ENCODE measurements around the gene NKAIN2.

Gene NKAIN2

DNA sequence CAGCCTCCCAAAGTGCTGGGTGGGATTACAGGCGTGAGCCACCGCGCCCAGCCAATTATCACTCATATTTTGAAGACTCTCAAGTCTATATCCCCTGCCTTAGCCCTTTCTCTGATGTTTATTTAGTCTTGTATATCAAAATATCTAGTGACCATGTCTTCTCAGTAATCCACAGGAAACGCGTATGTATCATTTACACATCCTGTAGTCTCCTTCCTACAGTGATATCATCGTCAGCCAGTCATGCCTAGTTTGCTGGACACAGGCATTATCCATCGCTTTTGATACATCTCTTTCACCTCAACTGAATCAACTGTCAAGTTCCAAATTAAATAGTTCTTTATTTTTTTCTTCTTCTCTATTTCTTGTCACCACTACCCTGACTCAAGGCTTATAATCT, 223.7 kb downstream of the NKAIN2 start:
- DNase-seq (ENCODE audit: low read depth, low spot score): no peak

DNA sequence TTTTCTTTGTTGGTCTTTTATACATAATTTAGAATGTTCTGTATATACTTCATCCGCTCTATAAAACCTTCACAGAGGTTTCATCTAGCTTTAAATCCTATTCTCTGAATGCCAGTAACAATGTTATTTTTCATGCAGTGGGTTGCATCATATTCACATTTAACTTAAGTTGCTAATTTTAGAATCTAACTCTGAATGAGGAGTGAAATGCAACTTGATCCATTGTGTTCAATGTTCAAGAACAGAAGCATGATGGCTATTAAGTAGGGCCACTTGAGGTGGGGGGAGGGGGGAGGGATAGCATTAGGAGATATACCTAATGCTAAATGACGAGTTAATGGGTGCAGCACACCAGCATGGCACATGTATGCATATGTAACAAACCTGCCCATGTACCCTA, 224.5 kb downstream of the NKAIN2 start:
- no peak for DNase-seq (ENCODE audit: low read depth, low spot score)

DNA sequence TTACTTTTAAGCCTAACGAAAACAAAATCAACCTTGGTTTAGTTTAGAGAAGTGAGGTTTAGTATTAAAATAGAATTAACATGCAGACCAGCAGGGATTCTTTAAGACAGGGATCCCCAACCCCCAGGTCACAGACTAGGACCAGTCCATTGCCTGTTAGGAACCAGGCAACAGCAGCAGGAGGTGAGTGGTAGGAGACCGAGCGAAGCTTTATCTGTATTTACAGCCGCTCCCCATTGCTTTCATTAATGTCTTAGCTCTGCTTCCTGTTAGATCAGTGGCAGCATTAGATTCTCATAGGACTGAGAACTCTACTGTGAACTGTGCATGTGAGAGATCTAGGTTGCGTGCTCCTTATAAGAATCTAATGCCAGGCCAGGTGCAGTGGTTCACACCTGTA, 225.9 kb downstream of the NKAIN2 start:
- no peak for DNase-seq (ENCODE audit: low read depth, low spot score)

DNA sequence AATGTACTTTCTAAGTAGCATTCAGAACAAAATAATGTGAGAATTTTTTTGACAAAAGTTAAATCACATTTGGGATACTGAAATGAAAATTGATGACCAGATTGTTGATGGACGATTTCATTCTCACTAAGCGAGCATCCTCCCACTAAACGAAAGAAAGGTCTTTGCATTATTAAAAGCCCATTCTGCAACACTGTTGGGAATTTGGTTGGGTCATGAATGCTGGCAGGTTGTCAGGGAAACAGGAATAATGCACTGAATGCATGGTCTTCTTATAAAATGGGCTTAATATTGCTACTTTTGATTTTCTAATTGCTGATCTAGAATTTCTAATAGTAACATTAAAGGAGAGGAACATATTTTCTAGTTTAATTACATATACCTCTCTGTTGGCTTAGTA, 229.8 kb downstream of the NKAIN2 start:
- no peak for DNase-seq (ENCODE audit: low read depth, low spot score)

DNA sequence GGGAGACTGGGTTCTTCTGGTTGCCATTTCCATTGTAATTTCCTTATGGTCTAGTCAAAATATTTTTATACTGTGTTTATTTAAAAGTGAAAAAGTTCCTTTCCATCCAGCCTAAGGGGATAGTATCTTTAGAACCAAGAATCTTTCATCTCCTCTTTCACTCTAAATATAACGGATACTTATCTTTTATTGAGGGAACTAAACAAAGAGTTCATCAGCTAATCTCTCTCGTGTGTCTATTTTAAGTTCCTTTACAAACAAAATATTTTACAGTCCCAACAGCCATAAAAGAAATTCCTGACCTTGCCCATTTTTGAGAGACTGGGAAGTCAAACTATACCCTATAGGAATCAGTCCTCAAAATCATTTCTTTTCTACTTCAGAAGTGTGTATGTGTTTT, 232.7 kb downstream of the NKAIN2 start:
- no peak for DNase-seq (ENCODE audit: low read depth, low spot score)

DNA sequence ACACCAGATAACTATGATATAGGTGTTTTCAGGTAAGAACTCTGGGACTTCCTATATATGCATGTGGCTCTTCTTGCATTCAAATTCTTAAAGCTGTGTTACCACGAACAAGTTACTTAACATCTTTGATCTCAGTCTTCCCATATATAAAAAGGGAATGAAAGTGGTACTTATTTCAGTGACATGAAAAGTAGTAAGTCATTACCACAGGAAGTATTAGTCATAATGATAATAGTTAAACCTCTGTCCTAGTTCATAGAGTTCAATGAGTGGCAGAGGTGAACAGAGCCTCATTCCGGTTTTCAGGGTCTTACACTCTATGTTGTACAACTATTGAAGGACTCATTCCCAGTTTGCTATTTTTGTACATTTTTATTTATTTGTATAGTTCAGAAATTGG, 237.0 kb downstream of the NKAIN2 start:
- DNase-seq (ENCODE audit: low read depth, low spot score): no peak

DNA sequence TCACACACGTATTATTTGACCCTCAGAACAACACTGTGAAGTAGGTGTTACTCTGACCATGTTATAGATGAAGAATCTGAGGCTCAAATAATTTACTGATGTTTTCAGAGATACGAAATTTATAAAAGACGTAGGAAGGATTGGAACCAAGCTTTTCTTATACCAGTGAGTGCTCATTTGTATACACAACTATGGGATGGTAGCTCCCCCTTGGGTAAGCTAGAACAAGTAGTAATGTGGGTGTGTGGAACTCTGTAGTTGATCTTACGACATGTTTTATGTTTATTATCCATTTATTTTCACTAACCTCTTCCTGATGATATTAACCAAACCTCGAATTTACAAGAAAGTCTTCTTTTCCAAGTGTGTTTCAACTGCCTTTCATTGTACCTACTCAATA, 248.5 kb downstream of the NKAIN2 start:
- DNase-seq (ENCODE audit: low read depth, low spot score): no peak

DNA sequence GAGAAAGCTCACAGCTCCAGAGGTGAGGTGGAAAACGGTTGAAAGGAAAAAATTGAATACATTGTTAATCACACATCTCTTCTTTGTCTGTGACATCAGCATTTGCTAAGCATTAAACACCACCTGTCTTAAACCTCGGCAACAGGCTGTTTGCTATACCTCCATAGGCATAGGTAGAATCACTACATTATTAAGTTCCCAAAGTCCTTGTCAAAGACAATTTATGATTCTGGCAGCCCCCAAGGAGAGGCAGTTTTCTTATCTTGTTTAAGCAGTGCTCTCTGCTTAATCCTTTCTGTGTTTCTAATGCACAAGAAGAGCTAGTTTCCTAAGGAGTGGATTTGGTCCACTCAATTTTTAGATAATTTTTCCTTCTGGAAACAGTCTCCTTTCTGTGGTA, 249.7 kb downstream of the NKAIN2 start:
- DNase-seq (ENCODE audit: low read depth, low spot score): no peak

DNA sequence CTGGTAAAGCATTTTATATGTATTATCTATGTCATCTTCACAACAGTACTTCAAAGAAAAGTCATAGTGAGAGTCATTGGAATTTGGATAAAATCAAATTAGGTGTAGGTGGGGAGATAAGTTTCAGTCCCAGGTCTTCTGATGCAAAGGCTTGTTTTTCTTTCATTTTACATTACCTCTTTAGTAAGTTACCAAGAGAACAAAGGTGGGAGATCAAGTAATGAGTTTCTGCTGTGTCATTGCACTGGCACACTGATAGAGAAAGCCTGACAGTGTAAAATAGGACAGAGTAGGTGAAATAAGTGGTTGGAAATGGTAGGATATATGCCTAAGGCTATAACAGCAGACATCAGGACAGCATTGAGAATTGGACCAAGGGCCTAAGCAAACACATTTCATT, 250.4 kb downstream of the NKAIN2 start:
- no peak for DNase-seq (ENCODE audit: low read depth, low spot score)

DNA sequence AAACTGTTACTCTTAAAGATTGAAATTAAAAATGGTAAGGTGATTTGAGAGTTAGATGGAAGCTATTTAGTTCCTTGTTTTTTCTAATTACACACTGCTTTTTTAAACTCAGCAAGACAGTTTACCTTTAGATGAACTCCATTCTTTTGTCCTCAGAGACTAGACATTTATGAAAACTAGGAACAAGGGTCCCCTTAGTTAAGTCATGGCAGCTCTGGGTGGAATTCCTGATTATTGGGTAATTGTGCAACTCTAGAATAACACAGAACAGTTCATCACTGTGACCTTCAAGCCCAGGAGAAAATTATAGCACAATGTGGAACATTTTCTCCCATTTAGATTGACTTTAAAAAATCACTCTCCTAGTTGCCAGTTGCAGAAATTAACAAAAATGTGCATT, 251.7 kb downstream of the NKAIN2 start:
- no peak for DNase-seq (ENCODE audit: low read depth, low spot score)

DNA sequence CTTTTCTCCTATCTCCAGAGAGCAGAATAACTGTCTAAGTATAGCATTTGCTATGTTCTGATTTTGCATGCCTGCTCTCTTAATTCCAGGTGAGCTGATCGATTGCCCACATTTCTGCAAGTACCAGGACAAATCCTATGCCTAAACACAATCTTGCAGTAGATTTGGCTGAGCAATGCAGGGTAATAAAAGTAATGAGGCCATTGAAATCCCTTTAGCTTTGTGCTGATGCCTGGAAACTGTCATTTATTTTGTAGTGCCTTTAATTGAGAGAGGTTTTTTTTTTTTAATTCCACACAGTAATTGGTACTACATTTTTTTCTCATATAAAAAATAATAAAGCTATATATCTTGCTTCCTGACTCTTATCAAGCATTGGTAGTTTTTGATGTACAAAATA, 252.3 kb downstream of the NKAIN2 start:
- DNase-seq (ENCODE audit: low read depth, low spot score): no peak

DNA sequence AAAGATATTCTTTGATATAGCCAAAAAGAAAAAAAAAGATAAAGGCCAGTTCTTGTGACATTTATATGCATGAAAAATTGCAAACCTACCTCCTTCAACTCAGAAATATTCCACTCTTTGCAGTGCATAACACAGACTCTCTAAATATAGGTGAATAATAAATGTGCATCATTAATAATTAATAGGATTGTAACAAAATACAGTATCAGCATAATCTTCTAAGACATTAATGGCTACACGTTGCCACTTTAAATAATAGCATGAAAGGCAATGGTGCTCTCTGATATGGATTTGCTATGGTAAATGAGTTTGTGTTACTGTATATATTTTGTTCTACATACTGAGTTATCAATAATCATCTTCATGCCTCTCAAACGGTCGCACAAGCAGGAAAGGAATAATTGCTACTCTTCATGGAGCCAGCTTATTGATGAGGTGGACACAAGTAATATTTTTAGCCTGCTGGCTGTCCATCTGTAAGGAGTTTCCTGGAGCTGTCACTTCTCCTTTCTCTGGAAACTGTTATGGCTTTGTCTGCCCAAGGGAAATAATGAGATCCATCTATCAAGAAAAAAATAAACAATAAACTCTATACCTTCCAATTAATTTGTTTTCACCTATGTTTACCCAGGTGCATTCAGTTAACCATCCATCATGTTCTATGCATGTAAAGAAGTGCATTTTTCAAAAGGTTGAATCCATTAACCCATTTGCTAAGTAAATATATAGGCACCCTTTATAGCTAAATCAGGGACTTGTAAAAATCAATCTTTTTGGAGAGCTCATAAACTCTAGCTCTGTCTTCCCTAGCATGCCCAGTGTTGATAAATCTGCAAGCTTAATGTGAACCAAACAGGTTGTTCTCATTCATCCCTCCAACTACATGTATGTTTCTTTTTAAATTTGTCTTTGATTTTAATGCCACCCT, 253.0 kb downstream of the NKAIN2 start:
- DNase-seq (ENCODE audit: low read depth, low spot score): no peak

DNA sequence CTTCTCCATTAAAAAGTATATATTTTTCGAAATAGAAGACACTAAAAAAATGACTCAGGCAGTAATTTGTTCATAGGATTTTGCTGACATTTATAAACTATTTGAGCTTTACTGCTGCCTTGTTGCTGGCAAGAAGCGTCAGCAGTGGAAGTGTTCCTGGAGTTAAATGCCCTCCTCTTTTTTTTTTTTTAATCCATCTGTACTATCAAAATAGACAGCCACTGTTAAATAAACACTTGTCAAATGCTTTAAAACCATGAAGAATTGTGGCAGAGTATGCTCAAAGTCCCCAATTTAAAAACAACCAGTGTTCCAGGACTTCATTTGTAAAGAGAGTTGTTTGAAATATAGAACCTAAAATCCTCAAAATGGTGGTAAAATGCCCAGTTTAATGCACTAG, 253.8 kb downstream of the NKAIN2 start:
- DNase-seq (ENCODE audit: low read depth, low spot score): no peak

DNA sequence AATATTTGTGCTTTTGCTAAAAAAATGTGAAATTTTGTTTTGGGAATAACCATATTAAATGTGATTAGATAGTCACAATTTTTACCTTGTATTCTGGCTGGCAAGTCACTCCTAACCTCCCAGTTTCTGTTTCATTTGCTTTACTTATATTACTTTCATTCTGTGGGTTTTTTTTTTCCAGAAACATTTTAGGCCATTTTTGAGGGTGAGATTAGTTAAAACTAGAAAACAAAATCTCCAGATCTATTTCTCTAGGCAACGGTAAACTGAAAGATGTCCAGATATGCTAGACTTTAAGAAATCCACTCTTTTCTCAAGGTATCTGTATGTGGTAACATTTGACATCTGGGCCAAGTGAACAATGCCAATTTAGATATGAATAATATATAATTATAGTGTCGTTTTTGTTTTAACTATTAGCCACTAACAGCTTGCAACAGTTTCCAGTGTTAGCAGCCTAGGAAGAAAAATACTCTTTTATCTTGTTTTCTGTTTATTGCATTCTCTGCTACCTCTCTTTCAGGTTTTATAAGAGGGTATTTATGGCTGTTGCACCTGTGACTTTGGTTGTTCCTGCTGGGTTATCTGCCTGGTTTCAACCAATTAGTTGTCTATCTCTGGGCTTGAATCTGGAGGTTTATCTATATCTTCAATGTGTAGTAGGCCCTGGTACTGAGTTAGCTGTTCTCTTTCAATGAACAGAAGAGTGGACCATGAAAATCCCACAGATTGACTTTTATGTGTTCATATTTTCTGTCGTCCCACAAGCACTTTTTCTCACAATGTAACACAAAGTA, 260.9 kb downstream of the NKAIN2 start:
- no peak for DNase-seq (ENCODE audit: low read depth, low spot score)

DNA sequence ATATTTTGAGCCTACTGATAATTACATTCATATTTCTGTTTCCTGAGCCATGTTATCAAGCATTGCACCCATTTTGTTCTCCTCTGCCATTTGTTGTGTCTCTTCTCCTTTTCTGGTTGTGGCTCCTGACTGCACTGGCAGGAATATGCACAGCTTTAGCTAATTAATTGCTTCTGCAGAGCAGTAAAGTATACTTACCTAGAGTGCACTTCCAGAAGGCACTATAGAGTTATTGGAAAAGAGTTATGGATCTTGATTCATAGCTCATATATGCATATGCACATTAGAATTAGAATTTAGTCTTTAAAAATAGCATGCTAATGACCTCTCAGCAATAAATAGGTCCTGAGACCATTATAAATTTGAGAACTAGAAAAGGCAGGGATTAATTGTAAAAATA, 262.6 kb downstream of the NKAIN2 start:
- no peak for DNase-seq (ENCODE audit: low read depth, low spot score)

DNA sequence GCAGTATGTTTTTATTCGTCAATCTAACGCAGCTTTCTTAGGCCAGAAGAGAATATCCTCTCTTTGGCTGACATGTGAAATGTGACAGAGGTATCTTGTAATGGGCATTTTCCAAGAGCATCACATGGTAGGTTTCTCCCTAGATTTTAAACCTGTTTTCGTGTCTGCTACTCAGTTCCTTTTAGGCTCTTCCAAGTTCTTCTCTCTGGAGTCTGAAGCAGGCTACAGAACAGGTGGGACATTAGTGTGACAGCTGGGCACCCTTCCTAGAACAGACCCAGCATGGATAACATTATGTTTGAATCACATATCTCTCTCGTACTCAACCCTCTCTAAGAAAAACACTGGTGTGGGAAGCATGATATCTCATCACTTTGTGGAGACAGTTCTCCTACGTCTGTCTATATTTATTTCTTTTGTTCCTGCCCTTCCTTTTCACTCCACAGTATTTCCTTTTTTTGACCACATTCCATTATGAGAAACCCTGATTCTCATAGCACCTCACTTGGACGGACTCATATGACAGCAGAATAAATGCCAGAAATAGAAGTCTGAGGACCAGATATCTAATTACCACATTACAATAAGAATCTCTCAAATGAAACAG, 263.4 kb downstream of the NKAIN2 start:
- no peak for DNase-seq (ENCODE audit: low read depth, low spot score)

DNA sequence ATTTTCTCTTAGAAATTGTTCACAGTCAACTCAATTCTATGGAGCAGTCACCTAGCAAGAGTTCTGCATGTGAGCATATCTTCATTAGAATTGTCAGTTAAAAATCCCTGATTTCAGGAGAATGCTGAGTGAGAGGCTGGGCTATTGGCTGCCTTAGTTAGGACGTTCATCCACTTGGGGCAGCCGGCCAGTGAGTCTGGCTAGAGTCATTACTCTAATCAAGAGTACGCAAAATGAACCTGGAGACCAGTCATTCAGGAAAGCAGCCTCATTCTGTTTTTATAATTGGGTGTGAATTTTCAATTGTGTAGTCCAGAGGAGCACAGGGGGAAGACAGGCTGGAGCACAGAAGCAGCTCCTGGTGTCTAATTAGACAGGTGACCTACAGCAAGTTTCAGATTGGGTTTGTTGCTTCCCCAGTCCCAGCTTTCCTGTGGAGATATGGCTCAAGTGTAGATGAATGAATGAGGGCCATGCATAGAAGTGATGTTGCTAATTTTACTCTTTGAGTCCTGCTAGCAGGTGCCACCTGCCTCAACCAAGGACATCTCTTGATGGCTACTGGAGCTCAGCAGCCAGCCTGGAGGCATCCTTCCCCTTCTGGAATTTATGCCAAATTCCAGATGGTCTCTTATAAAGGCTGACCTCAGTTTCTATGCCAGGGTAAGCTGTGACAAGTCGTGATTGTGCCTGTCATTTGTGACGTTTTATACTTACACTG, 265.7 kb downstream of the NKAIN2 start:
- DNase-seq (ENCODE audit: low read depth, low spot score): no peak

DNA sequence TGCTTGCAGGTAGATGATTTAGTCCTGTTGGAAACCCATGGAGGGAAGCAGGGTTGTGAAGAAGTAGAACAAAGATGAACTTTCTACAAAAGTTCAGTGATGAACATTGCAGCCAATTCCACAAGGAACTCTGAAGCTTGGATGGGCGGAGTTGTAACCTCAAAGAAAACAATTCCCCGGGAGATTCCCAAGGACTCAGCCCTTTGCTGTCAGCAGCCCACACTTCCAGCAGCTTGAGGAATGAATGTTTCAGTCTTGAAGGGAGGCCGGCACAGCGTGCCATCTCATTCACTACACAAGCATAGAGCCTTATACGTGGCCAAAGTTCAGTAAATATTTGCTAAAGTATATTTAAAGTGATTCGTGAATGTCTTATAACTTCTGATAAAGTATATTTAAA, 269.4 kb downstream of the NKAIN2 start:
- DNase-seq (ENCODE audit: low read depth, low spot score): peak; percentile 90

DNA sequence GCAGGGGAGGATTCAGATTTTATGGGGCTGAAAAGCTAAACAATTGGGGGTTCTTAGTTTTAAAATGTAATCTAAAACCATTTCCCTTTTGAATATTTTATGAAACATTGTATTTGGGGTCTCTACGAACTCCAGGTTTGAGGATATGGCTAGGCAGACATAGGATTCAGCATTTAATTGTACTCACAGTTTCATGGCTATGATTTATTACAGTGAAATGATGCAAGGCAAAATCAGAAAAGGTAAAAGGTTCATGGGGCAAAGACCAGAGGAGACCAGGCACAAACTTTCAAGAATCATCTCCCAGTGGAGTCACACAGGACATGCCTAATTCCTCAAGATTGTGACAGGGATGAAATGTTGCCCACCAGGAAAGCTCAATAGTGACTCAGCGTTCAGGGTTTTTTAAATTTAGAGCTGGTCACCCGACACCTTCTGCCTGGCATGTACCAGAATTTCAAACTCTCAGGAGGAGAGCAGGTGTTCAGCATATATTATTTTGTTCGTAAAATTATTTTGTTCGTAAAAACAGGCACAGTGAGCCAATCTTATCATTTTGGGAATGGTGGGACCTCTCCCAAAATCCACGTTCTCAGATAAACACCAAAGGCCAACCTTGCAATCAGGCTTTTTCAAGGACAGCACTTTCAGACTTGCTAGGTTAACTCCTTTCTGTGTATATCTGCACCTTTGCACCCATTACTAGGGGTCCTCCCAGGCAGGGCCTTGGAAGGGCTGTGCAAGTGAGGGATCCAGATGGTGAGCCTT, 270.3 kb downstream of the NKAIN2 start:
- no peak for DNase-seq (ENCODE audit: low read depth, low spot score)

DNA sequence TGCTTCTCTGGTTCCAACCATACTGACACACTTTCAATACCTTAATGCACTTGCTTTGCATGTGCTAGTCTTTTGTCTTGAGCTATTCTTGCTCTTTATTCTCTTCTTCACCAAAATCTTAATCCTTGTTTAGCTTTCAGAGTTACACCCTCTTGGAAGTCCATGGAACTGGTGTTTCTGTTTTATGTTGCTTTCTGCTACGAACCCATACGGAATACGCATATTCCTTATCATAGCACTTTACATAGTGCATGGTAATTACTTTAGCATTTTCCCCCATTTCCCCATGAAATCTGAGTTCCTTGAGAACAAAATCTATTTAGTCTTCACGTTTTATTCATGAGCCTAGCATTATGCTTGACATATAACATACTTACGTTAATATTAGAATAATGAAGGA, 270.9 kb downstream of the NKAIN2 start:
- no peak for DNase-seq (ENCODE audit: low read depth, low spot score)
